H9 (cell line): ENCODE measurements around the gene GSPT2. TPM values are rescaled to one million over a fixed set of nuclear protein-coding genes. Genes with fewer than 3 reads are reported as not detected.

Experiments
- DNase-seq: peaks from one replicate; pipeline ENCODE4 v3.0.0-alpha.2; 2017
- H2AFZ ChIP-seq: one replicate; pipeline ENCODE4 v1.6.1; 2013; ENCODE audit warnings: mild to moderate bottlenecking, low read length, control low read depth, moderate library complexity
- H2AK5ac ChIP-seq: 2 replicates; pipeline ENCODE4 v1.6.1; 2013; ENCODE audit warnings: low read length, control low read depth, mixed read lengths; ENCODE audit not compliant: insufficient read length
- H2BK120ac ChIP-seq: one replicate; pipeline ENCODE4 v1.6.1; 2013; ENCODE audit warnings: low read depth, mild to moderate bottlenecking, low read length, control low read depth, inconsistent platforms; ENCODE audit not compliant: poor library complexity, severe bottlenecking
- H2BK12ac ChIP-seq: 2 replicates; pipeline ENCODE4 v1.6.1; 2013; ENCODE audit warnings: low read length, control low read depth, mixed read lengths, low read depth; ENCODE audit not compliant: insufficient read length
- H2BK15ac ChIP-seq: 2 replicates; pipeline ENCODE4 v1.6.1; 2013; ENCODE audit warnings: low read depth, low read length, control low read depth
- H2BK20ac ChIP-seq: one replicate; pipeline ENCODE4 v1.6.1; 2013; ENCODE audit warnings: low read depth, mild to moderate bottlenecking, low read length, control low read depth, inconsistent platforms; ENCODE audit not compliant: poor library complexity, severe bottlenecking
- H2BK5ac ChIP-seq: 2 replicates; pipeline ENCODE4 v1.6.1; 2013; ENCODE audit warnings: low read length, control low read depth, mixed read lengths; ENCODE audit not compliant: insufficient read length
- H3K14ac ChIP-seq: 2 replicates; pipeline ENCODE4 v1.6.1; 2013; ENCODE audit warnings: low read length, control low read depth; ENCODE audit not compliant: insufficient read depth
- H3K18ac ChIP-seq: 2 replicates; pipeline ENCODE4 v1.6.1; 2013; ENCODE audit warnings: low read depth, mild to moderate bottlenecking, mixed read lengths, low read length, control low read depth; ENCODE audit not compliant: insufficient read length
- H3K23ac ChIP-seq: 2 replicates; pipeline ENCODE4 v1.6.1; 2013; ENCODE audit warnings: low read length, control low read depth, mixed read lengths, low read depth; ENCODE audit not compliant: insufficient read length
- H3K23me2 ChIP-seq: 2 replicates; pipeline ENCODE4 v1.6.1; 2013; ENCODE audit warnings: low read depth, mild to moderate bottlenecking, mixed read lengths, low read length, control low read depth; ENCODE audit not compliant: insufficient read length, poor library complexity, severe bottlenecking
- H3K27ac ChIP-seq: 2 replicates; pipeline ENCODE4 v1.5.1; 2013; ENCODE audit warnings: low read length, control low read depth, mixed read lengths, low read depth; ENCODE audit not compliant: insufficient read length
- H3K27me3 ChIP-seq: 2 replicates; pipeline ENCODE4 v1.6.1; 2013; ENCODE audit warnings: low read length, control low read depth, inconsistent platforms; ENCODE audit not compliant: insufficient read depth
- H3K4ac ChIP-seq: 2 replicates; pipeline ENCODE4 v1.6.1; 2013; ENCODE audit warnings: low read depth, mild to moderate bottlenecking, control low read depth, inconsistent platforms, low read length, moderate library complexity
- H3K4me1 ChIP-seq: 2 replicates; pipeline ENCODE4 v1.6.1; 2013; ENCODE audit warnings: low read length, control low read depth, inconsistent platforms; ENCODE audit not compliant: insufficient read depth
- H3K4me2 ChIP-seq: 2 replicates; pipeline ENCODE4 v1.6.1; 2013; ENCODE audit warnings: low read length, control low read depth, mixed read lengths; ENCODE audit not compliant: insufficient read length, insufficient read depth
- H3K56ac ChIP-seq: 2 replicates; pipeline ENCODE4 v1.6.1; 2013; ENCODE audit warnings: low read depth, mild to moderate bottlenecking, mixed read lengths, low read length, control low read depth; ENCODE audit not compliant: insufficient read length
- H3K79me1 ChIP-seq: 2 replicates; pipeline ENCODE4 v1.6.1; 2013; ENCODE audit warnings: low read depth, mild to moderate bottlenecking, moderate library complexity, low read length, control low read depth, inconsistent platforms; ENCODE audit not compliant: insufficient read depth, poor library complexity, severe bottlenecking
- H3K79me2 ChIP-seq: 2 replicates; pipeline ENCODE4 v1.6.1; 2013; ENCODE audit warnings: low read length, control low read depth, inconsistent platforms; ENCODE audit not compliant: insufficient read depth
- H3K9ac ChIP-seq: 2 replicates; pipeline ENCODE4 v1.6.1; 2013; ENCODE audit warnings: low read length, control low read depth, mixed read lengths; ENCODE audit not compliant: insufficient read length; ENCODE audit errors: extremely low read depth
- H3K9me3 ChIP-seq: one replicate; pipeline ENCODE4 v1.6.1; 2013; ENCODE audit warnings: low read depth, low read length, inconsistent platforms; ENCODE audit not compliant: control insufficient read depth
- H3T11ph ChIP-seq: one replicate; pipeline ENCODE4 v1.6.1; 2013; ENCODE audit warnings: mild to moderate bottlenecking, low read length, control low read depth, inconsistent platforms
- H4K20me1 ChIP-seq: one replicate; pipeline ENCODE4 v1.6.1; 2013; ENCODE audit not compliant: control insufficient read depth, insufficient read length, insufficient read depth
- H4K5ac ChIP-seq: 2 replicates; pipeline ENCODE4 v1.6.1; 2013; ENCODE audit warnings: low read depth, mild to moderate bottlenecking, mixed read lengths, low read length, control low read depth; ENCODE audit not compliant: insufficient read length
- H4K8ac ChIP-seq: replicated peaks from 2 replicates; pipeline ENCODE4 v1.6.1; 2013; ENCODE audit warnings: low read length, control low read depth, mixed read lengths, low read depth; ENCODE audit not compliant: insufficient read length
- H4K91ac ChIP-seq: 2 replicates; pipeline ENCODE4 v1.6.1; 2013; ENCODE audit warnings: low read depth, mild to moderate bottlenecking, moderate library complexity, mixed read lengths, low read length, control low read depth; ENCODE audit not compliant: insufficient read length
- H3K27ac Mint-ChIP-seq, 3 experiments: 2 replicates in 2 of 3; 3 replicates in 1 of 3; pipeline ENCODE4 v1.8.0; 2020 to 2021; ENCODE audit warnings: mixed read lengths in 3 of 3, mild to moderate bottlenecking in 1 of 3, moderate library complexity in 1 of 3
- H3K27me3 Mint-ChIP-seq: 2 replicates; pipeline ENCODE4 v1.8.0; 2021; ENCODE audit warnings: low read depth, mild to moderate bottlenecking, moderate library complexity, mixed read lengths
- H3K36me3 Mint-ChIP-seq, 3 experiments: 2 replicates in 2 of 3; 3 replicates in 1 of 3; pipeline ENCODE4 v1.8.0; 2020 to 2021; ENCODE audit warnings: low read depth in 3 of 3, mixed read lengths in 3 of 3; ENCODE audit not compliant: insufficient read depth in 1 of 3
- H3K4me1 Mint-ChIP-seq, 2 experiments: 2 replicates each; pipeline ENCODE4 v1.8.0; 2020; ENCODE audit warnings: mixed read lengths in 2 of 2
- H3K4me3 Mint-ChIP-seq, 2 experiments: 2 replicates in 1 of 2; 3 replicates in 1 of 2; pipeline ENCODE4 v1.8.0; 2020 to 2021; ENCODE audit warnings: mild to moderate bottlenecking in 2 of 2, mixed read lengths in 2 of 2, moderate library complexity in 1 of 2
- H3K9me3 Mint-ChIP-seq, 2 experiments: 2 replicates in 1 of 2; 3 replicates in 1 of 2; pipeline ENCODE4 v1.8.0; 2020; ENCODE audit warnings: mild to moderate bottlenecking in 2 of 2, mixed read lengths in 2 of 2, moderate library complexity in 1 of 2
- WGBS: extraction: QIAGEN DNeasy Blood & Tissue Kit; methylation state at CpG from one replicate; pipeline ENCODE4 v1.1.7; 2013; ENCODE audit warnings: missing lambda C conversion rate, low lambda C conversion rate, mixed read lengths; ENCODE audit not compliant: insufficient read length; ENCODE audit errors: extremely low coverage; 5-methylcytosine and 5-hydroxymethylcytosine counted together
- total RNA-seq: library from RNA; stranded (reverse); gene quantifications from 2 replicates; pipeline ENCODE4 v1.2.1, GENCODE V29; 2021
- TF ChIP-seq, protein P1 (sequence below): fragments of 200-600 bp; sonication (generic); conservative IDR thresholded peaks from 3 replicates; pipeline ENCODE4 v1.8.0; 2021; ENCODE audit warnings: antibody characterized with exemption, mild to moderate bottlenecking

GSPT2 gene
- total RNA-seq, 1 experiment from 2014 or later: 53.2 TPM

DNA sequence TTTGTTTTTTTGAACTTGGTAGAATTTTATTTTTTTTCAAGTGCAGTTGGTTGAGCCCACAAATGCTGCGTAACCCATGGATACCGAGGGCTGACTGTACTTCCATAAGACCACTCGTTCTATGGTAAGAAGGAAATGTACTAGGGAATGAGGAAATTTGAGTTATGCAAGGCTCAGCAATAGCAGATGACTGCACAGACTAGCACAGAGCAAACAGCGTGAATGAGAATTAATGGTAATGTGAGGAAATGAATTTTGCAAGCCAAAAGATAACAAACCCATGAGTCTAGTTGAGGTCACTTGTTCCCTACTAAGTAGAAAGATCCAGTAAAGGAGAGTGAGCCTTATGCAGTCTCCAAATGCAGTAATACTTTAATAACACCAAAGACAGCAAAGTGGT is 17.4 kb downstream of the GSPT2 start:
- Histone ChIP-seq H3K27ac (no peak overlapping the region), H4K8ac (no peak overlapping the region), H3K14ac (no peak overlapping the region), H3K23me2 (no peaks in the 10 kb centered on the region), H3K79me1 (no peaks in the 10 kb centered on the region), H3K18ac (no peak overlapping the region), H3K9me3 (no peaks in the 10 kb centered on the region), H3K27me3 (no peaks in the 10 kb centered on the region; the same call in none of the 2 replicates), H3K4me2 (no peak overlapping the region), H2BK12ac (no peak overlapping the region), H3K79me2 (no peaks in the 10 kb centered on the region), H4K5ac (no peak overlapping the region), H3T11ph (no peak overlapping the region), H3K23ac (no peak overlapping the region), H3K9ac (no peak overlapping the region), H2BK15ac (no peak overlapping the region), H4K91ac (no peak overlapping the region), H2BK20ac (no peak overlapping the region), H2BK120ac (no peak overlapping the region), H3K4me1 (no peaks in the 10 kb centered on the region), H2BK5ac (no peak overlapping the region), H3K56ac (no peak overlapping the region), H3K4ac (no peak overlapping the region), H2AK5ac (no peak overlapping the region), H4K20me1 (no peaks in the 10 kb centered on the region), H2AFZ (no peak overlapping the region)
- DNase-seq: no peak
- TF ChIP-seq, protein P1, sequence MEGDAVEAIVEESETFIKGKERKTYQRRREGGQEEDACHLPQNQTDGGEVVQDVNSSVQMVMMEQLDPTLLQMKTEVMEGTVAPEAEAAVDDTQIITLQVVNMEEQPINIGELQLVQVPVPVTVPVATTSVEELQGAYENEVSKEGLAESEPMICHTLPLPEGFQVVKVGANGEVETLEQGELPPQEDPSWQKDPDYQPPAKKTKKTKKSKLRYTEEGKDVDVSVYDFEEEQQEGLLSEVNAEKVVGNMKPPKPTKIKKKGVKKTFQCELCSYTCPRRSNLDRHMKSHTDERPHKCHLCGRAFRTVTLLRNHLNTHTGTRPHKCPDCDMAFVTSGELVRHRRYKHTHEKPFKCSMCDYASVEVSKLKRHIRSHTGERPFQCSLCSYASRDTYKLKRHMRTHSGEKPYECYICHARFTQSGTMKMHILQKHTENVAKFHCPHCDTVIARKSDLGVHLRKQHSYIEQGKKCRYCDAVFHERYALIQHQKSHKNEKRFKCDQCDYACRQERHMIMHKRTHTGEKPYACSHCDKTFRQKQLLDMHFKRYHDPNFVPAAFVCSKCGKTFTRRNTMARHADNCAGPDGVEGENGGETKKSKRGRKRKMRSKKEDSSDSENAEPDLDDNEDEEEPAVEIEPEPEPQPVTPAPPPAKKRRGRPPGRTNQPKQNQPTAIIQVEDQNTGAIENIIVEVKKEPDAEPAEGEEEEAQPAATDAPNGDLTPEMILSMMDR: no peak
- Mint-ChIP-seq H3K4me1 (no peaks in the 10 kb centered on the region), H3K9me3 (peaks cover 36 to 45% of the 10 kb centered on the region in 2 experiments), H3K4me3 (no peak overlapping the region), H3K36me3 (peaks cover 0 to 4% (median under 1%) of the 10 kb centered on the region in 3 experiments; a peak in 4 of 7 replicates), H3K27ac (no peak overlapping the region), H3K27me3 (no peaks in the 10 kb centered on the region)
- WGBS: no CpG with 5 or more reads among the region's 4 CpGs
